Smooth muscle cell (in vitro differentiated cells): ENCODE measurements around the gene HUS1B. TPM values are rescaled to one million over a fixed set of nuclear protein-coding genes. Genes with fewer than 3 reads are reported as not detected.

Experiments
- DNase-seq: peaks from one replicate; lab custom pipeline; 2025; ENCODE audit not compliant: unreplicated experiment; lab: John Stamatoyannopoulos, UW
- H2AFZ ChIP-seq: fragments of 200-600 bp; sonication (generic); 2 replicates; pipeline ENCODE4 v1.6.0; 2016; ENCODE audit warnings: antibody characterized with exemption, low read depth, mild to moderate bottlenecking
- H3F3A ChIP-seq: fragments of 200-600 bp; sonication (generic); 2 replicates; pipeline ENCODE4 v1.6.0; 2017; ENCODE audit warnings: antibody characterized with exemption, low read depth
- H3K27ac ChIP-seq: fragments of 200-600 bp; sonication (generic); 2 replicates; pipeline ENCODE4 v1.5.1; 2016; ENCODE audit warnings: low read depth, mild to moderate bottlenecking
- H3K27me3 ChIP-seq: fragments of 200-600 bp; sonication (generic); 2 replicates; pipeline ENCODE4 v1.6.1; 2016; ENCODE audit warnings: low read depth, mild to moderate bottlenecking
- H3K36me3 ChIP-seq: fragments of 200-600 bp; sonication (generic); 2 replicates; pipeline ENCODE4 v1.5.1; 2016; ENCODE audit warnings: low read depth
- H3K4me1 ChIP-seq: fragments of 200-600 bp; sonication (generic); 2 replicates; pipeline ENCODE4 v1.5.1; 2016; ENCODE audit warnings: low read depth
- H3K4me2 ChIP-seq: fragments of 200-600 bp; sonication (generic); 2 replicates; pipeline ENCODE4 v1.6.0; 2016; ENCODE audit warnings: mild to moderate bottlenecking
- H3K4me3 ChIP-seq: fragments of 200-600 bp; sonication (generic); 2 replicates; pipeline ENCODE4 v1.5.1; 2016; ENCODE audit warnings: mild to moderate bottlenecking
- H3K79me2 ChIP-seq: fragments of 200-600 bp; sonication (generic); 2 replicates; pipeline ENCODE4 v1.6.0; 2016; ENCODE audit warnings: low read depth, mild to moderate bottlenecking
- H3K9ac ChIP-seq: fragments of 200-600 bp; sonication (generic); 2 replicates; pipeline ENCODE4 v1.6.0; 2016; ENCODE audit warnings: low read depth
- H3K9me3 ChIP-seq: fragments of 200-600 bp; sonication (generic); replicated peaks from 2 replicates; pipeline ENCODE4 v1.5.1; 2016; ENCODE audit warnings: low read depth
- H4K20me1 ChIP-seq: fragments of 200-600 bp; sonication (generic); 2 replicates; pipeline ENCODE4 v1.6.0; 2016; ENCODE audit warnings: low read depth
- CTCF ChIP-seq: fragments of 200-600 bp; sonication (generic); IDR thresholded peaks from 2 replicates; pipeline ENCODE4 v1.5.1; 2017; ENCODE audit warnings: borderline replicate concordance, mild to moderate bottlenecking, antibody characterized with exemption; ENCODE audit not compliant: insufficient read depth, poor library complexity, severe bottlenecking
- WGBS: methylation state at CpG from one replicate; pipeline ENCODE4 v1.1.7; 2016; ENCODE audit warnings: low lambda C conversion rate; 5-methylcytosine and 5-hydroxymethylcytosine counted together
- polyA plus RNA-seq: library from polyadenylated mRNA; unstranded; fragments of >200 nt; fragmentation: Nextera tagmentation; extraction: Ambion mirVana; gene quantifications from 2 replicates; pipeline ENCODE4 v1.2.1, GENCODE V29; 2016
- total RNA-seq: library from RNA; depleted of rRNA; stranded (reverse); fragments of >200 nt; gene quantifications from 2 replicates; pipeline ENCODE4 v1.2.3, GENCODE V29; 2014

The HUS1B gene
- total and polyA plus RNA-seq, 2 experiments from 2014 or later = 0.58 to 0.62 TPM

DNA sequence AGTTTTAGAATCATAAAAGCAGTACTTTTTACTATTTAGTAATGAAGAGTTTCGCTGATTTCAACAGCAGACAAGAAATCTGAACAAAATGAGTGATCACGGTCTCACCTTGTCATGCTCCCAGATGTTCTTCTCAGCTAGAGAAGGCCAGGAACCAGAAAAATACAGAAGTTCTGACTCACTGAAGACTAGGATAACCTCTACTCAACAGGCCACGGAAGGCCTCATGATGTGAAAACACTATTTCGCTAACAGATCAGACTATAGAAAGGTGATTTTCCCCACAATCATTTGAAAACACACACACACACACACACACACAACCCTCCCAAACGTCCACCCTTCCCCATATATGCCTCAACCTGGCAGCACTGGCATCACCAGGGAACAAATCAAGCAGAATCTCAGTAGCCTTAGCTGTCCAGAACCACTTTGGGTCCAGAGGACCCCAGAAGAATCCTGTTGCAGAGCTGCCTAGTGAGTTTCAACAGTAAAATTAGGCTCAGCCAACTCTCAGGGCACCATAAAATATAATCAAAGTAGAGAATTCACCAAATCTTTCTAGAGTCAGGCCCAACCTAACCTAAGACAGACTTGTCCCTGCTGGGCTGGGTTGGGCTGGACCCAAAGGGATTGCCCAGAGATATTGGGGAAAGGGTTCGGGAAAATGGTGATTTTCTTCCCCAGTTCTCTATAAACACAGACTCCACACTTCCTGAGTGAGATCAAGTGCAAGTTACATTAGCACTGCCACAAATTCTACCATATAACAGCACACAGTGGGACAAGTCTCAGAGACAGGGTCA is 28.1 kb upstream of the HUS1B start:
- Histone ChIP-seq H3K4me3 (no peak overlapping the region), H2AFZ (no peak overlapping the region), H3K27me3 (no peaks in the 10 kb centered on the region), H3K4me1 (peaks cover 18% of the 10 kb centered on the region), H3K9me3 (no peaks in the 10 kb centered on the region), H3K36me3 (no peaks in the 10 kb centered on the region), H3K4me2 (peak overlapping the region; percentile 77), H3K79me2 (peaks cover 48% of the 10 kb centered on the region), H3K9ac (no peak overlapping the region), H3F3A (peaks cover 7% of the 10 kb centered on the region), H3K27ac (peak overlapping the region; percentile 59), H4K20me1 (peaks cover 99% of the 10 kb centered on the region)
- 79% methylated on average over 6 of the region's 6 CpGs for WGBS
- DNase-seq = no peak
- TF ChIP-seq CTCF = no peak

DNA sequence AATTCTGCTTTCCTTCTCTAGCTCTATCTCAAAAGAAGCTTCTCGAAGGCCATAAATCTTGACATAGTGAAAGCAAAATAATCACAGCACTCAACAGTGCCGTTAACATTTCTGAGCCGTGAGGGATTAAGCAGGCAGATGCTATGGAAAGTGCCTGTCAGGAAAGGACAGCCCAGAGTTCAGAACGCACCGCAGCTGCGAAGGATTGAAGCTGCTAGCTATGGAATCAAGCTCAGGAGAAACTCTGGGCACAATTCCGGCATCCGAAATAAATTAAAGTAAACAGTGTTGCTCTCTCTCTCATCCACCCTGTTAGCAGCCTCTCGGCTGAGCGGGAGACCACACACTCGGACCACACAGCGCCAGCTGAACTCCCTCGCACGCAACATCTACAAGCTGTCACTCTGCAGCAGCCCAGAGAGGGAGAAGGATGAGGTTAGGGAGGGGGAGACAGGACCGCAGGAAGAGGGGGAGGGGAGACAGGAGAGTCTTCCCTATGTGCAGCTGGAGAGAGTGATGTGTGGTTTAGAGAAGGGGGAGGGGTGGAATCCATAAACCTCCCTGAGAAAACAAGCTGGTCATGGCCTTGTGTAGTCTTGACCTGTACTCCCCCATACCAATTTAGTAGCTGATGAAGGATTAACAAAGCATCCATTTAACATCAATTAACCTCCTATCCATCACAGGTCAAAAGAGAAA is 27.0 kb upstream of the HUS1B start:
- H3K9ac ChIP-seq = peak overlapping the region; percentile 29
- H2AFZ ChIP-seq = no peak overlapping the region
- H3K36me3 ChIP-seq = no peaks in the 10 kb centered on the region
- TF ChIP-seq CTCF = no peak
- no peaks in the 10 kb centered on the region for H3K9me3 ChIP-seq
- peak overlapping the region; percentile 59 for H3K27ac ChIP-seq
- peaks cover 18% of the 10 kb centered on the region for H3K4me1 ChIP-seq
- no peak for DNase-seq
- H4K20me1 ChIP-seq = peaks cover 98% of the 10 kb centered on the region
- H3K27me3 ChIP-seq = no peaks in the 10 kb centered on the region
- H3K4me3 ChIP-seq = peak overlapping the region; percentile 33
- H3K4me2 ChIP-seq = peak overlapping the region; percentile 77
- 8% methylated on average over 15 of the region's 15 CpGs for WGBS
- peaks cover 56% of the 10 kb centered on the region for H3K79me2 ChIP-seq
- peaks cover 7% of the 10 kb centered on the region for H3F3A ChIP-seq

DNA sequence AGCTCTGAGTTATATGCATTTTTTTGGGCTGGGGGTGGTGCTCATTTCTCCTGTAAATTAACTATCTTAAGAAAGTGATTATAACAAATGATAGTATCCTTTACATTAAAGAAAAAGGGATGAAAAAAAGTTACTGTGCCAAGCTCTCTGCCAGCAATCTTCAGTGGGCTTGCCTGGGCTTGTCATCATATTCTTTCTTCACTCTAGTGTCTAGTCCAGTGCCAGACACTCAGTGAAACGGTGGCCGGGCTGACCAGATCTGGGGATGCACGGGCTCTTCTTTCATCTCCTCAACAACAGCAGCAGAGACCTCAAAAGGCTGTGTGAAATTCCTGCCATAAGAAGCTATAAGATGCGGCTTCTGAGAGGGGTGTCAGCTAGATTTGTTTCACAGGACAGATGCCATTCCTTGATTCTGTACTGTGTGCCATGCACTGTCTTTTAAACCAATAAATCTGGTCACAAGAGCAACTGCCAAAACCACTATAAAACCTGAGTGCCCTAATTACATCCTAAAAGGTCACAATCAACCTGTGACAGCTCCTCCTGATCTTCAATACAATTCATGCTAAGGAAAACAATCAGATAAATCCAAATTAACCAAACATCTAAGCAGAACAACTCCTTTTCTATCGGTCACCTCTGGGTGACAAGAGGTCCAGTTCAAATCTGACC is 23.9 kb upstream of the HUS1B start:
- 70% methylated on average over 5 of the region's 5 CpGs for WGBS
- no peak overlapping the region for H3K9ac ChIP-seq
- no peak overlapping the region for H3K4me2 ChIP-seq
- no peak for TF ChIP-seq CTCF
- no peak overlapping the region for H3K27ac ChIP-seq
- H3F3A ChIP-seq = peaks cover 7% of the 10 kb centered on the region
- peaks cover 82% of the 10 kb centered on the region for H4K20me1 ChIP-seq
- H3K4me3 ChIP-seq = no peak overlapping the region
- no peaks in the 10 kb centered on the region for H3K27me3 ChIP-seq
- no peaks in the 10 kb centered on the region for H3K9me3 ChIP-seq
- H3K36me3 ChIP-seq = no peaks in the 10 kb centered on the region
- H3K4me1 ChIP-seq = peaks cover 24% of the 10 kb centered on the region
- peaks cover 72% of the 10 kb centered on the region for H3K79me2 ChIP-seq
- no peak overlapping the region for H2AFZ ChIP-seq
- DNase-seq = no peak
